Caco-2 (cell line): Measurements from ENCODE around the gene SLC10A1. TPM values are rescaled to one million over a fixed set of nuclear protein-coding genes. Genes with fewer than 3 reads are reported as not detected.

Experiments
- BruUV-seq: library from RNA; stranded (reverse); fragments of 400-500 nt; replicated peaks from 2 replicates; lab custom pipeline; 2021; lab: Mats Ljungman, UMichigan
- CTCF ChIA-PET: fragments of 300-600 bp; sonication (Branson Sonifier 250); formaldehyde crosslinking; loops from one replicate; lab custom pipeline; 2022; ENCODE audit warnings: antibody characterized with exemption; lab: Charles Lee
- POLR2A ChIA-PET: fragments of 300-600 bp; sonication (Branson Sonifier 250); formaldehyde crosslinking; loops from one replicate; lab custom pipeline; 2022; ENCODE audit warnings: antibody characterized with exemption; lab: Charles Lee
- DNase-seq, 2 experiments: peaks; one replicate each; pipeline versions ENCODE4 v3.0.0 to v3.0.0-alpha.2; 2020 to 2022
- H3K27me3 ChIP-seq: replicated peaks from 2 replicates; pipeline ENCODE4 v1.6.0; 2011; ENCODE audit warnings: low read length; ENCODE audit not compliant: control insufficient read depth, insufficient read depth
- H3K36me3 ChIP-seq: 2 replicates; pipeline ENCODE4 v1.5.1; 2011; ENCODE audit warnings: low read length; ENCODE audit not compliant: control insufficient read depth, insufficient read depth
- H3K4me1 ChIP-seq: fragments of 250-450 bp; sonication (Bioruptor Pico); 2 replicates; pipeline ENCODE4 v1.5.1; 2020; ENCODE audit warnings: mild to moderate bottlenecking
- H3K4me3 ChIP-seq: 2 replicates; pipeline ENCODE4 v1.5.1; 2011; ENCODE audit warnings: low read depth, mild to moderate bottlenecking, control low read depth, low read length
- H3K9me3 ChIP-seq: fragments of 250-450 bp; sonication (Bioruptor Pico); 2 replicates; pipeline ENCODE4 v1.5.1; 2020; ENCODE audit warnings: mild to moderate bottlenecking, moderate library complexity
- H3K27ac Mint-ChIP-seq: one replicate; pipeline ENCODE4 v1.8.0; 2022; ENCODE audit warnings: mixed read lengths; ENCODE audit not compliant: unreplicated experiment
- H3K27me3 Mint-ChIP-seq: one replicate; pipeline ENCODE4 v1.8.0; 2022; ENCODE audit warnings: mixed read lengths; ENCODE audit not compliant: insufficient read depth, unreplicated experiment
- H3K36me3 Mint-ChIP-seq: one replicate; pipeline ENCODE4 v1.8.0; 2022; ENCODE audit warnings: mild to moderate bottlenecking, mixed read lengths; ENCODE audit not compliant: insufficient read depth, unreplicated experiment
- H3K4me1 Mint-ChIP-seq: one replicate; pipeline ENCODE4 v1.8.0; 2022; ENCODE audit warnings: low read depth, mixed read lengths; ENCODE audit not compliant: unreplicated experiment
- H3K4me3 Mint-ChIP-seq: one replicate; pipeline ENCODE4 v1.8.0; 2022; ENCODE audit warnings: mild to moderate bottlenecking, moderate library complexity, mixed read lengths; ENCODE audit not compliant: unreplicated experiment
- H3K9me3 Mint-ChIP-seq: one replicate; pipeline ENCODE4 v1.8.0; 2022; ENCODE audit warnings: mixed read lengths; ENCODE audit not compliant: unreplicated experiment
- intact Hi-C: fragments of 100-400 bp; cut with micrococcal nuclease; formaldehyde crosslinking; loops from one replicate; pipeline ENCODE4 v1.10.0; 2022; ENCODE audit not compliant: unreplicated experiment
- total RNA-seq: library from RNA; stranded (reverse); gene quantifications from 2 replicates; pipeline ENCODE4 v1.2.3, GENCODE V29; 2022
- TF ChIP-seq, protein P1 (sequence below), 2 experiments: fragments of 200-600 bp in 1 of 2; IDR thresholded peaks; 1 replicate in 1 of 2; 2 replicates in 1 of 2; pipeline versions ENCODE4 v1.5.1 to v1.8.0; 2011 to 2022; ENCODE audit warnings: antibody characterized with exemption in 1 of 2, control low read depth in 1 of 2, inconsistent platforms in 1 of 2, low read depth in 1 of 2, low read length in 1 of 2, mild to moderate bottlenecking in 1 of 2, moderate library complexity in 1 of 2; ENCODE audit not compliant: insufficient read depth in 1 of 2, severe bottlenecking in 1 of 2, unreplicated experiment in 1 of 2

SLC10A1 gene
- total RNA-seq, 1 experiment from 2014 or later = 3.8 TPM

GRCh38 chr14:69780952-69781351, 16.1 kb downstream of the SLC10A1 start:
- no peaks in the 10 kb centered on the region for H3K9me3 ChIP-seq
- DNase-seq = no peak
- intact Hi-C loops = no loop called here
- Mint-ChIP-seq H3K4me3 (no peak overlapping the region), H3K4me1 (no peaks in the 10 kb centered on the region), H3K36me3 (peaks cover 44% of the 10 kb centered on the region), H3K27ac (peak overlapping the region; percentile 11), H3K9me3 (no peaks in the 10 kb centered on the region), H3K27me3 (no peaks in the 10 kb centered on the region)
- POLR2A ChIA-PET = no interaction called here
- H3K4me1 ChIP-seq = no peaks in the 10 kb centered on the region
- CTCF ChIA-PET = no interaction called here
- no TSS peak for BruUV-seq
- no peak overlapping the region for H3K4me3 ChIP-seq
- peaks cover 3% of the 10 kb centered on the region for H3K36me3 ChIP-seq
- no peaks in the 10 kb centered on the region for H3K27me3 ChIP-seq
- TF ChIP-seq, protein P1, sequence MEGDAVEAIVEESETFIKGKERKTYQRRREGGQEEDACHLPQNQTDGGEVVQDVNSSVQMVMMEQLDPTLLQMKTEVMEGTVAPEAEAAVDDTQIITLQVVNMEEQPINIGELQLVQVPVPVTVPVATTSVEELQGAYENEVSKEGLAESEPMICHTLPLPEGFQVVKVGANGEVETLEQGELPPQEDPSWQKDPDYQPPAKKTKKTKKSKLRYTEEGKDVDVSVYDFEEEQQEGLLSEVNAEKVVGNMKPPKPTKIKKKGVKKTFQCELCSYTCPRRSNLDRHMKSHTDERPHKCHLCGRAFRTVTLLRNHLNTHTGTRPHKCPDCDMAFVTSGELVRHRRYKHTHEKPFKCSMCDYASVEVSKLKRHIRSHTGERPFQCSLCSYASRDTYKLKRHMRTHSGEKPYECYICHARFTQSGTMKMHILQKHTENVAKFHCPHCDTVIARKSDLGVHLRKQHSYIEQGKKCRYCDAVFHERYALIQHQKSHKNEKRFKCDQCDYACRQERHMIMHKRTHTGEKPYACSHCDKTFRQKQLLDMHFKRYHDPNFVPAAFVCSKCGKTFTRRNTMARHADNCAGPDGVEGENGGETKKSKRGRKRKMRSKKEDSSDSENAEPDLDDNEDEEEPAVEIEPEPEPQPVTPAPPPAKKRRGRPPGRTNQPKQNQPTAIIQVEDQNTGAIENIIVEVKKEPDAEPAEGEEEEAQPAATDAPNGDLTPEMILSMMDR (IDR thresholded peaks at IDR 0.05; ENCODE audit: insufficient read depth in 1 of 2, low read depth in 1 of 2, low read length in 1 of 2, severe bottlenecking in 1 of 2, unreplicated experiment in 1 of 2) = no peak

- Histone ChIP-seq H3K36me3 (peaks cover 3% of the 10 kb centered on the region), H3K27me3 (no peaks in the 10 kb centered on the region), H3K4me1 (no peaks in the 10 kb centered on the region), H3K4me3 (no peak overlapping the region), H3K9me3 (no peaks in the 10 kb centered on the region)
- no TSS peak for BruUV-seq
- CTCF ChIA-PET = interaction anchor here (0.6 kb wide), 1 partner anchor 27 kb away, joined by 3 read pairs; no protein-coding TSS in a partner anchor
- no peak for DNase-seq
- H3K4me1 Mint-ChIP-seq = no peaks in the 10 kb centered on the region
- no peaks in the 10 kb centered on the region for H3K9me3 Mint-ChIP-seq
- POLR2A ChIA-PET = no interaction called here
- no peaks in the 10 kb centered on the region for H3K27me3 Mint-ChIP-seq
- no peak overlapping the region for H3K4me3 Mint-ChIP-seq
- no peak overlapping the region for H3K27ac Mint-ChIP-seq
- H3K36me3 Mint-ChIP-seq = peaks cover 52% of the 10 kb centered on the region
- TF ChIP-seq, protein P1 (IDR thresholded peaks at IDR 0.05; ENCODE audit: insufficient read depth in 1 of 2, low read depth in 1 of 2, low read length in 1 of 2, severe bottlenecking in 1 of 2, unreplicated experiment in 1 of 2) = no peak
- intact Hi-C loops = no loop called here
These were observed 16.9 kb downstream of the SLC10A1 start for GRCh38 chr14:69780092-69780491.

DNA sequence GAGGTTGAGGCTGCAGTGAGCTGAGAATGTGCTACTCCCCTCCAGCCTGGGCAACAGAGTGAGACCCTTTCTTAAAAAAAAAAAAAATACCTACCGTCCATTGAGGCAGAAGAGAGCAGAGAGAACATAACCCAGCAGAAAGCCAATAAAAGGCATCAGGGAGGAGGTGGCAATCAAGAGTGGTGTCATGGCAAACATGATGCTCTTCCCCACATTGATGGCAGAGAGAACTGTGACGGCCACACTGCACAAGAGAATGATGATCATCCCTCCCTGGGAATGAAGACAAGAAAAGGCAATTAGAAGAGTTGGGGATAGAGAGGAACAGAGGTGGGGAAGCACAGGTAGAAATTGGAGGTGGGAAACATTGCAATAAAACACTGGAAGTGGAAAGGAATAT, 18.0 kb downstream of the SLC10A1 start:
- intact Hi-C loops = no loop called here
- no peak for DNase-seq
- H3K36me3 Mint-ChIP-seq = peaks cover 62% of the 10 kb centered on the region
- POLR2A ChIA-PET = no interaction called here
- CTCF ChIA-PET = no interaction called here
- H3K4me1 Mint-ChIP-seq = no peaks in the 10 kb centered on the region
- no peaks in the 10 kb centered on the region for H3K9me3 Mint-ChIP-seq
- no peaks in the 10 kb centered on the region for H3K4me1 ChIP-seq
- no peak overlapping the region for H3K4me3 Mint-ChIP-seq
- no peaks in the 10 kb centered on the region for H3K27me3 Mint-ChIP-seq
- no TSS peak for BruUV-seq
- H3K27me3 ChIP-seq = no peaks in the 10 kb centered on the region
- H3K4me3 ChIP-seq = no peak overlapping the region
- H3K9me3 ChIP-seq = no peaks in the 10 kb centered on the region
- H3K27ac Mint-ChIP-seq = no peak overlapping the region
- TF ChIP-seq, protein P1 (IDR thresholded peaks at IDR 0.05; ENCODE audit: insufficient read depth in 1 of 2, low read depth in 1 of 2, low read length in 1 of 2, severe bottlenecking in 1 of 2, unreplicated experiment in 1 of 2) = no peak
- H3K36me3 ChIP-seq = peaks cover 4% of the 10 kb centered on the region
